ENCODE results near the gene POSTN.
"Not testable (repeated sequence)": the region's sequence is repeated elsewhere in the genome, so short reads cannot be mapped to it uniquely, and the experiment has no call there.

POSTN gene

GRCh38 chr13:37596805-37597204, 1.8 kb downstream of the POSTN start:
- no peak for DNase-seq

- DNase-seq: no peak
Observed at GRCh38 chr13:37595162-37595561, 3.4 kb downstream of the POSTN start.

- DNase-seq: no peak
Observed at GRCh38 chr13:37594550-37594949, 4.0 kb downstream of the POSTN start.

DNA sequence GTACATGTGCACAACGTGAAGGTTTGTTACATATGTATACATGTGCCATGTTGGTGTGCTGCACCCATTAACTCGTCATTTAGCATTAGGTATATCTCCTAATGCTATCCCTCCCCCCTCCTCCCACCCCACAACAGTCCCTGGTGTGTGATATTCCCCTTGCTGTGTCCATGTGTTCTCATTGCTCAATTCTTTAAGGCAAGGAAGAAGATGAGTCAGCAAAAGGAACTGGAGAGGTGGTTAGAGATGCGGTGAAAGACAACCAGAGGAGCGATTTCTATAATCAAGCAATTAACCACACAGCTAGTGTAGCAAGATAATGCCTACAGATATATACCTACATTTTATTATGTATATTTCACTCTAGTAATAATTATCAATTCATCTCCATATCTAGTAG, 9.2 kb downstream of the POSTN start:
- DNase-seq: not testable (repeated sequence)

DNA sequence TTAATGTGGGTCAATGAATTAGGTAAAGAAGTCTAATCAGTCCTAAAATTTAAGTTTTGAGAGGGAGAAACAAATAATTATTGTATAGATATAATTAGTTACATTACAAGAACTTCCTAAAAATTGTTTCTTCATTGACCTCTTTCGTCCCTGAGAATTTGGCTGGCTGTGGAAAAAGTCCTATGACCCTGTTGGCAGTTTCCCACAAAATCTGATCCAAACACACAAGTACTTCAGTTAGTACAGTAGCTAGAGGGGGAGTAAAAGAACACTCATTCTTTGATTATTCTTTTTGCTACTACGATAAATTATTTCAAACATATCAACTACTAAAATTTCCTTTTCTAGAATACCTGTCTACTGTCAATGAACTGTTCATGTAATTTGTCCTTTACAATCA, 11.3 kb downstream of the POSTN start:
- DNase-seq: no peak

DNA sequence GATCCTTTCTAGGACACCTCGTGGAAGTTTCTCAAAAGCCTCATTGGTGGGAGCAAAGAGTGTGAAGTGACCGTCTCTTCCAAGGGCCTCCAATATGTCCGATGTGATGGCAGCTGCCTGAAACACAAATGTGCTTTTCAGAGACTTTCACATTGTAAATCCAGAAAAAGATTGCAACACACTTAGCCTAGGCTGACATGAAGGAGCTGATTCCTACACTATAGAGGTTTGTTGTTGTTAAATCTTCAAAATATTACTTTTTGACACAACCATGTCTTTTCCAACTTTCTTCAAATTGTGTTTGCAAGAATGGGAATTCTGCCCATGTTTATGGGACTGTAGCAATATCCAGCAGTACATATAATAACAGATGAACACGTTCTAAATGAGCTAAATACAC, 12.4 kb downstream of the POSTN start:
- DNase-seq: no peak

- no peak for DNase-seq
Observed at GRCh38 chr13:37585541-37585940, 13.0 kb downstream of the POSTN start.

- no peak for DNase-seq
Observed at GRCh38 chr13:37576601-37577000, 22.0 kb downstream of the POSTN start.

- DNase-seq: no peak
Observed at GRCh38 chr13:37565425-37565824, 33.1 kb downstream of the POSTN start.

DNA sequence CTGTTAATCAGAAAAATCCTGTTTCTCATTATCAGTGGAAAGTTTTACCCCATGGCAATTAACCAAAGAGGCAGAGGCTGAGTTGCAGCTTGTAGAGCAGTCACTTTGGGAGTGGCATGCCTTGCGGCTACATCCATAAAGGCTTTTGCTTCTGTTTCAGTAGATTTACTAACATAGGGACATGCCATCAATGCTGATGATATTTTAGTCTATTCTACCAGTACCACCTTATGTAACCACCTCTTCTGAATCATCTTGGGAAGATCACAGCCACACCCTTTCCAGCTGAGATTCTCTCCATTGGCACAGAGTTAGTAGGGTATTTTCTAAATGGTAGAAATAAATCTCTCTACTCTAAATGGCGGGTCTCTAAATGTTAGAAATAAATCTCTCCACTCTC, 37.5 kb downstream of the POSTN start:
- no peak for DNase-seq

GRCh38 chr13:37560526-37560925, 38.0 kb downstream of the POSTN start:
- DNase-seq: no peak

- not testable (repeated sequence) for DNase-seq
Observed at GRCh38 chr13:37558766-37559165, 39.8 kb downstream of the POSTN start.

- no peak for DNase-seq
Observed at GRCh38 chr13:37546087-37546486, 52.5 kb downstream of the POSTN start.

DNA sequence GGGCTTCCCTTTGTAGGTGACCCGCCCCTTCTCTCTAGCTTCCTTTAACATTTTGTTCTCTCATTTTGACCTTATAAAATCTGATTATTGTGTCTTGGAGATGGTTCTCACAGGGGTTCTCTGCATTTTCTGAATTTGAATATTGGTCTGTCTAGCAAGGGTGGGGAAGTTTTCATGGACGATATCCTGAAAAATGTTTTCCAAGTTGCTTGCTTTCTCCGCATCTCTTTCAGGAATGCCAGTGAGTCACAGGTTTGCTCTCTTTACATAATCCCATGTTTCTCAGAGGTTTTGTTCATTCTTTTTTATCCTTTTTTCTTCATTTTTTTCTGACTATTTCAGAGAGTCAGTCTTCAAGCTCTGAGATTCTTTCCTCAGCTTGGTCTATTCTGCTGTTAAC, 53.6 kb downstream of the POSTN start:
- no peak for DNase-seq

DNA sequence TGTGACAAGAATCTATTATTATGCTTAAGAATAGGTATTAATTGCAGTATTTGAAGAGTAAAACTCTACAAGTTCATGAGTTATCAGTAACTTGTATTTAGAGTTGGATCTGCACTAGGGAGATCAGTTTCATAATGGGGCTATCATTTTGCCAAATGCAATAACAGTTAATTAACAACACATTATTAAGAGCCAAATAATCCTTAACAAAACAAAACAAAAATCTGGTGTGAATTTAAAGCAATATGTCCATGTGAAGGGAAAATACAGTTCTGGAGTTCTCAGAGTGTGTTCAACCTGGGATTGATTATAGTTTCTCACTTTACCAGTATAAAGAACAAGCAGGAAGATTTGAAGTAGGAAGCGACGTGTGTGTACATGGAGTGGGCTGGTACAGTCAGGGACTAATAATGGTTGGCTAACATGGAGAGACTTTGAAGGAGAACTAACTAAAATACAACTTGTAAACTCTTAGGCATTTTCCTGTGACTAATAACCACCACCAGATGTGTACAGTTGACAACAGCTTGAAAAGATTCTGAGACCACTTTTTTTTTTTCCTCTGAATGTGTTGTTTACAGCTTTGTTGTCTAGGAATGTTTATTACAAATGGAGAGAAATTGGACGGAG, 58.5 kb downstream of the POSTN start:
- no peak for DNase-seq

DNA sequence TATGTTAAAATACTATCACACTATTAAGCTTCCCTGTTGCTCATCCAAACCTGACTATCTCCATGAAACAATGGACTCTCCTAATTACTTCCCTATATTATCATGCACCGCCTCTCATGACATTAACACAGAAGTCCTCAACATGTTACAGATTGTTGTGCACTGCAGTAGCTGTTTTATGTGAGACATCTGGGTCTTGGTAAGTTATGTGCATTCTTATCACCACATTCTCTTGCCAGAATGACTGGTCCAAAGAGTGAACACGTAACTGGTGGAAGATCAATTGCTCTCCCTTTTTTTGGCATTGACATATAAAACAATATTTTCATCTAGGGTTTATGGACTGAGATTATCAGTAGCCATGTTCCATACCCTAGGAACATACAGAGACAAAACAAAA, 59.4 kb downstream of the POSTN start:
- DNase-seq: no peak

- no peak for DNase-seq
Observed at GRCh38 chr13:37535501-37535900, 63.1 kb downstream of the POSTN start.

GRCh38 chr13:37534676-37535075, 63.9 kb downstream of the POSTN start:
- DNase-seq: no peak

DNA sequence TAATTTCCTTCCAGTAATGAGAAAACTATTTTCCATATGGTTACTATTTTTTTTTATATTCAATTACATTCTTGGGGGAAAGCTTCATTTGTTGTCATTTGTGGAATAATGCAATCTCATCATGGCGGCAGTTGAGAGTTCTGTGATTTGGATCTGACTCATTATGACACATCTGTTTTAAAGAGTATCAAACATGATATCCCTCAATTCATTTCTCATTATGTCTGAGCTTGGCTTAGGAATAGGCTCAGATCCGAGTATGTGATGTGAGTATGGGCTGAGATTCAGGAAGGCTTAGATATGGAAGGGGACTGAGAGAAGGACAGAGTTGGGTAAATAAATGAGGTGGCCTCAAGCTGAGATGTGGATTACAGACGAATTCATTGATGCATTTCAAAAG, 64.4 kb downstream of the POSTN start:
- no peak for DNase-seq

DNA sequence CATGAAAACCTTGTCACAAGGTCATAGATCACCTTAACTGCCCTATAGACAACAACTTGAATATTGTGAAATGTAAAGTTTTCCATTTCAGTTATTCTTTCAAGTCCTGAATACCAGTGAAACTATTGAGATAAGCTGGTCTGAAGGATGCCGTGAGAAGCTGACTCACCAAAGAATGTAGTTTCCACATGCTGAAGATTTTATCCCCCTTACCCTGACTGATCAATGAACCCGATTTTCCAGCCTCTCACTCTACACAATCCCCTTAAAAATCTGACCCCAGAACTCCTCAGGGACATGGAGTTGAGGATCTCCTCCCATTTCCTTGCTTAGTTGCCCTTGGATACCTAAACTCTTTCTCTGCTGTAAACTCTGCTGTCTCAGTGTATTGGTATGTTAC, 67.5 kb downstream of the POSTN start:
- DNase-seq: no peak

- DNase-seq: no peak
Observed at GRCh38 chr13:37529751-37530385, 68.7 kb downstream of the POSTN start.

GRCh38 chr13:37526710-37527473, 71.7 kb downstream of the POSTN start:
- no peak for DNase-seq

GRCh38 chr13:37515226-37515625, 83.3 kb downstream of the POSTN start:
- no peak for DNase-seq

All from effector CD4-positive, alpha-beta T cell (primary cell).